BJ (cell line): Measurements from ENCODE around the gene SEC24C. TPM values are rescaled to one million over a fixed set of nuclear protein-coding genes. Genes with fewer than 3 reads are reported as not detected.
A peak's percentile ranks its signal among the peaks of the same experiment; 100 is the strongest.
"Not testable (repeated sequence)": the region's sequence is repeated elsewhere in the genome, so short reads cannot be mapped to it uniquely, and the experiment has no call there.

Experiments used
- CTCF ChIA-PET: fragments of 350-600 bp; formaldehyde crosslinking; extraction: SDS; loops from one replicate; lab custom pipeline; 2021; ENCODE audit warnings: antibody characterized with exemption, inconsistent platforms; lab: Yijun Ruan, JAX
- POLR2A ChIA-PET: fragments of 300-600 bp; sonication (Branson Sonifier 250); formaldehyde crosslinking; extraction: SDS; loops from one replicate; lab custom pipeline; 2021; ENCODE audit warnings: antibody characterized with exemption; lab: Charles Lee
- DNase-seq: peaks from one replicate; pipeline ENCODE4 v3.0.0-alpha.2; 2011; ENCODE audit warnings: low read depth
- H3K27me3 ChIP-seq: 2 replicates; pipeline ENCODE4 v1.6.0; 2011; ENCODE audit warnings: low read length; ENCODE audit not compliant: control insufficient read depth, insufficient read depth
- H3K36me3 ChIP-seq: 2 replicates; pipeline ENCODE4 v1.5.1; 2011; ENCODE audit warnings: low read length; ENCODE audit not compliant: control insufficient read depth, insufficient read depth
- H3K4me3 ChIP-seq: 2 replicates; pipeline ENCODE4 v1.5.1; 2011; ENCODE audit warnings: low read depth, mild to moderate bottlenecking, control low read depth, low read length
- CTCF ChIP-seq: IDR thresholded peaks from 2 replicates; pipeline ENCODE4 v1.5.1; 2011; ENCODE audit warnings: low read depth, mild to moderate bottlenecking, control low read depth, inconsistent platforms, low read length, moderate library complexity; ENCODE audit not compliant: insufficient read depth
- polyA plus RNA-seq: library from polyadenylated mRNA; depleted of rRNA; stranded (reverse); fragments of >200 nt; gene quantifications from 2 replicates; pipeline ENCODE4 v1.2.3, GENCODE V29; 2011

SEC24C gene
- polyA plus RNA-seq, 1 experiment: 92.2 TPM

GRCh38 chr10:73713912-73714311, 30.3 kb upstream of the SEC24C start:
- CTCF ChIA-PET, POLR2A ChIA-PET, DNase-seq, H3K4me3 ChIP-seq, H3K27me3 ChIP-seq, H3K36me3 ChIP-seq: not testable (repeated sequence)

DNA sequence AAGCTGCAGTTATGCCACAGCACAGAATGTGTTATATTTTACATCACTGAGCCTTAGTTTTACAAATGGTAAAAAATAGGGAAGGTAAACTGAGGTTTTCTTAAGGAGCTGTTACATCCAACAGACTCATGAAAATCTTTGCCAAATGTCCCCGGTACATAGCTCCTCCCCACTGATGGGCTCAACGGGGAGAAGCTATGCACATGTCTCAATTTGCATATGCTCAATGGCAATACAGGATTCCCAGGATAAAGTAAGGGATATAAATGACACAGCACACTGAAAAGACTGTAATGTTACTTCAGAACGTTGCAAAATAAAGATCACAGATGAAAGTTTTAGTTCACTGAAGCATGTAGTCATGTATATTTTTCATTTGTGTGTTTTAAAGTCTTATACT, 29.7 kb upstream of the SEC24C start:
- POLR2A ChIA-PET, CTCF ChIA-PET, H3K27me3 ChIP-seq, H3K36me3 ChIP-seq, DNase-seq, H3K4me3 ChIP-seq: not testable (repeated sequence)

- H3K36me3 ChIP-seq, CTCF ChIA-PET, H3K27me3 ChIP-seq, H3K4me3 ChIP-seq, DNase-seq: not testable (repeated sequence)
- POLR2A ChIA-PET: interaction anchor here (0.6 kb wide), 1 partner anchor 9 kb away, joined by 7 read pairs; no protein-coding TSS in a partner anchor
These were observed 28.7 kb upstream of the SEC24C start for GRCh38 chr10:73715179-73716156.

DNA sequence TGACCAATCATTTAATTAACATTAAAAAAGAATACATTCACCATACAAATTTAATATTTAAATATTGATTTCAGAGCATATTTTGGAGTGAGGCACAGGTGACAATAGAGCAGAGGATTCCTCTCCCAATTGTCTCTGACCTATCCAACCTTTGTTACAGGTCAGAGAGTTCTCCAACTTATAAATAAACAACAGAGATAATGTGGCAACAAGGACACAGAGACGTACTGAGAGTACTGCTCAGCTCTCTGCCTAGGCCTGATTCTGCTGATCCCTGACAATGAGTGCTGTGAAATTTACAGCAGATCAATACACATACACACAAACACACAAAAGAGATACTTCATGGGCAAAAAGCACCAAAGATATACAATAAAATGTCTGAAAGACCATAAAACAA, 27.9 kb upstream of the SEC24C start:
- Histone ChIP-seq H3K36me3 (peaks cover 7% of the 10 kb centered on the region), H3K27me3 (no peaks in the 10 kb centered on the region), H3K4me3 (no peak overlapping the region)
- no peak for DNase-seq
- ChIA-PET POLR2A (no interaction called here), CTCF (no interaction called here)
- no peak for TF ChIP-seq CTCF

DNA sequence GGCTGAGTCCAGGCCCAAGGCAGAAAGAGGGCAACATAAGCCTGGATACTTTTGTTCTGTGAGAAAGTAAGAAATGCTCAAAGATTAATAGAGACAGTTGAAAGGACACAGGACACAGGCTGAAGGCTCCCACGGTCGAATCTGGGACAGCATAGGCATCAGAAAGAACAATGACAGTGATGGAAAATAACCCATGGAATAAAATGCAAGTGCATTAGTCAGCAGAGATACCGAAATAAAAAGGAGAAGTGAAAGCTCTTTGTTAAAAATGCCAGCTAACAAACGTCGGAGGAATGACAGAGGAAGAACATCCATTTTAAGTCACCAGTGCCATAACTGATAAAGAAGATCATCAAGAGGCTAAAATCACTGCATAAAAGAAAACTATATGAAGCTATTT, 26.6 kb upstream of the SEC24C start:
- Histone ChIP-seq H3K36me3 (peaks cover 9% of the 10 kb centered on the region), H3K27me3 (no peaks in the 10 kb centered on the region), H3K4me3 (no peak overlapping the region)
- ChIA-PET POLR2A (no interaction called here), CTCF (no interaction called here)
- no peak for DNase-seq
- TF ChIP-seq CTCF: no peak

GRCh38 chr10:73720561-73720960, 23.6 kb upstream of the SEC24C start:
- POLR2A ChIA-PET, DNase-seq, H3K4me3 ChIP-seq, H3K27me3 ChIP-seq: not testable (repeated sequence)
- CTCF ChIA-PET: interaction anchor here (0.7 kb wide), 1 partner anchor 42 kb away, joined by 3 read pairs; no protein-coding TSS in a partner anchor
- peaks cover 11% of the 10 kb centered on the region for H3K36me3 ChIP-seq

- POLR2A ChIA-PET: no interaction called here
- CTCF ChIA-PET: no interaction called here
- DNase-seq: no peak
- TF ChIP-seq CTCF: no peak
- H3K27me3 ChIP-seq: no peaks in the 10 kb centered on the region
- no peak overlapping the region for H3K4me3 ChIP-seq
- H3K36me3 ChIP-seq: peaks cover 9% of the 10 kb centered on the region
These were observed 20.7 kb upstream of the SEC24C start for GRCh38 chr10:73723516-73723915.

GRCh38 chr10:73729781-73730152, 14.4 kb upstream of the SEC24C start:
- not testable (repeated sequence) for H3K27me3 ChIP-seq, DNase-seq
- POLR2A ChIA-PET: interaction anchor here (0.5 to 1.0 kb wide), 3 partner anchors 15 to 221 kb away, joined by 3 to 5 read pairs (median 3); partner anchors contain the start of gene SEC24C
- peak overlapping the region; percentile 94 for H3K4me3 ChIP-seq
- CTCF ChIA-PET: interaction anchor here (0.7 kb wide), 1 partner anchor 43 kb away, joined by 3 read pairs; no protein-coding TSS in a partner anchor
- peaks cover 18% of the 10 kb centered on the region for H3K36me3 ChIP-seq
